H9 (cell line): Measurements from ENCODE around the gene ZSWIM6. TPM values are rescaled to one million over a fixed set of nuclear protein-coding genes. Genes with fewer than 3 reads are reported as not detected.

Experiments
- DNase-seq: peaks from one replicate; pipeline ENCODE4 v3.0.0-alpha.2; 2017
- H2AFZ ChIP-seq: one replicate; pipeline ENCODE4 v1.6.1; 2013; ENCODE audit warnings: mild to moderate bottlenecking, low read length, control low read depth, moderate library complexity
- H2AK5ac ChIP-seq: 2 replicates; pipeline ENCODE4 v1.6.1; 2013; ENCODE audit warnings: low read length, control low read depth, mixed read lengths; ENCODE audit not compliant: insufficient read length
- H2BK120ac ChIP-seq: one replicate; pipeline ENCODE4 v1.6.1; 2013; ENCODE audit warnings: low read depth, mild to moderate bottlenecking, low read length, control low read depth, inconsistent platforms; ENCODE audit not compliant: poor library complexity, severe bottlenecking
- H2BK12ac ChIP-seq: 2 replicates; pipeline ENCODE4 v1.6.1; 2013; ENCODE audit warnings: low read length, control low read depth, mixed read lengths, low read depth; ENCODE audit not compliant: insufficient read length
- H2BK15ac ChIP-seq: 2 replicates; pipeline ENCODE4 v1.6.1; 2013; ENCODE audit warnings: low read depth, low read length, control low read depth
- H2BK20ac ChIP-seq: one replicate; pipeline ENCODE4 v1.6.1; 2013; ENCODE audit warnings: low read depth, mild to moderate bottlenecking, low read length, control low read depth, inconsistent platforms; ENCODE audit not compliant: poor library complexity, severe bottlenecking
- H2BK5ac ChIP-seq: 2 replicates; pipeline ENCODE4 v1.6.1; 2013; ENCODE audit warnings: low read length, control low read depth, mixed read lengths; ENCODE audit not compliant: insufficient read length
- H3K14ac ChIP-seq: 2 replicates; pipeline ENCODE4 v1.6.1; 2013; ENCODE audit warnings: low read length, control low read depth; ENCODE audit not compliant: insufficient read depth
- H3K18ac ChIP-seq: 2 replicates; pipeline ENCODE4 v1.6.1; 2013; ENCODE audit warnings: low read depth, mild to moderate bottlenecking, mixed read lengths, low read length, control low read depth; ENCODE audit not compliant: insufficient read length
- H3K23ac ChIP-seq: 2 replicates; pipeline ENCODE4 v1.6.1; 2013; ENCODE audit warnings: low read length, control low read depth, mixed read lengths, low read depth; ENCODE audit not compliant: insufficient read length
- H3K23me2 ChIP-seq: 2 replicates; pipeline ENCODE4 v1.6.1; 2013; ENCODE audit warnings: low read depth, mild to moderate bottlenecking, mixed read lengths, low read length, control low read depth; ENCODE audit not compliant: insufficient read length, poor library complexity, severe bottlenecking
- H3K27ac ChIP-seq: 2 replicates; pipeline ENCODE4 v1.5.1; 2013; ENCODE audit warnings: low read length, control low read depth, mixed read lengths, low read depth; ENCODE audit not compliant: insufficient read length
- H3K27me3 ChIP-seq: 2 replicates; pipeline ENCODE4 v1.6.1; 2013; ENCODE audit warnings: low read length, control low read depth, inconsistent platforms; ENCODE audit not compliant: insufficient read depth
- H3K4ac ChIP-seq: 2 replicates; pipeline ENCODE4 v1.6.1; 2013; ENCODE audit warnings: low read depth, mild to moderate bottlenecking, control low read depth, inconsistent platforms, low read length, moderate library complexity
- H3K4me1 ChIP-seq: 2 replicates; pipeline ENCODE4 v1.6.1; 2013; ENCODE audit warnings: low read length, control low read depth, inconsistent platforms; ENCODE audit not compliant: insufficient read depth
- H3K4me2 ChIP-seq: 2 replicates; pipeline ENCODE4 v1.6.1; 2013; ENCODE audit warnings: low read length, control low read depth, mixed read lengths; ENCODE audit not compliant: insufficient read length, insufficient read depth
- H3K56ac ChIP-seq: 2 replicates; pipeline ENCODE4 v1.6.1; 2013; ENCODE audit warnings: low read depth, mild to moderate bottlenecking, mixed read lengths, low read length, control low read depth; ENCODE audit not compliant: insufficient read length
- H3K79me1 ChIP-seq: 2 replicates; pipeline ENCODE4 v1.6.1; 2013; ENCODE audit warnings: low read depth, mild to moderate bottlenecking, moderate library complexity, low read length, control low read depth, inconsistent platforms; ENCODE audit not compliant: insufficient read depth, poor library complexity, severe bottlenecking
- H3K79me2 ChIP-seq: 2 replicates; pipeline ENCODE4 v1.6.1; 2013; ENCODE audit warnings: low read length, control low read depth, inconsistent platforms; ENCODE audit not compliant: insufficient read depth
- H3K9ac ChIP-seq: 2 replicates; pipeline ENCODE4 v1.6.1; 2013; ENCODE audit warnings: low read length, control low read depth, mixed read lengths; ENCODE audit not compliant: insufficient read length; ENCODE audit errors: extremely low read depth
- H3K9me3 ChIP-seq: one replicate; pipeline ENCODE4 v1.6.1; 2013; ENCODE audit warnings: low read depth, low read length, inconsistent platforms; ENCODE audit not compliant: control insufficient read depth
- H3T11ph ChIP-seq: one replicate; pipeline ENCODE4 v1.6.1; 2013; ENCODE audit warnings: mild to moderate bottlenecking, low read length, control low read depth, inconsistent platforms
- H4K20me1 ChIP-seq: one replicate; pipeline ENCODE4 v1.6.1; 2013; ENCODE audit not compliant: control insufficient read depth, insufficient read length, insufficient read depth
- H4K5ac ChIP-seq: 2 replicates; pipeline ENCODE4 v1.6.1; 2013; ENCODE audit warnings: low read depth, mild to moderate bottlenecking, mixed read lengths, low read length, control low read depth; ENCODE audit not compliant: insufficient read length
- H4K8ac ChIP-seq: replicated peaks from 2 replicates; pipeline ENCODE4 v1.6.1; 2013; ENCODE audit warnings: low read length, control low read depth, mixed read lengths, low read depth; ENCODE audit not compliant: insufficient read length
- H4K91ac ChIP-seq: 2 replicates; pipeline ENCODE4 v1.6.1; 2013; ENCODE audit warnings: low read depth, mild to moderate bottlenecking, moderate library complexity, mixed read lengths, low read length, control low read depth; ENCODE audit not compliant: insufficient read length
- H3K27ac Mint-ChIP-seq, 3 experiments: 2 replicates in 2 of 3; 3 replicates in 1 of 3; pipeline ENCODE4 v1.8.0; 2020 to 2021; ENCODE audit warnings: mixed read lengths in 3 of 3, mild to moderate bottlenecking in 1 of 3, moderate library complexity in 1 of 3
- H3K27me3 Mint-ChIP-seq: 2 replicates; pipeline ENCODE4 v1.8.0; 2021; ENCODE audit warnings: low read depth, mild to moderate bottlenecking, moderate library complexity, mixed read lengths
- H3K36me3 Mint-ChIP-seq, 3 experiments: 2 replicates in 2 of 3; 3 replicates in 1 of 3; pipeline ENCODE4 v1.8.0; 2020 to 2021; ENCODE audit warnings: low read depth in 3 of 3, mixed read lengths in 3 of 3; ENCODE audit not compliant: insufficient read depth in 1 of 3
- H3K4me1 Mint-ChIP-seq, 2 experiments: 2 replicates each; pipeline ENCODE4 v1.8.0; 2020; ENCODE audit warnings: mixed read lengths in 2 of 2
- H3K4me3 Mint-ChIP-seq, 2 experiments: 2 replicates in 1 of 2; 3 replicates in 1 of 2; pipeline ENCODE4 v1.8.0; 2020 to 2021; ENCODE audit warnings: mild to moderate bottlenecking in 2 of 2, mixed read lengths in 2 of 2, moderate library complexity in 1 of 2
- H3K9me3 Mint-ChIP-seq, 2 experiments: 2 replicates in 1 of 2; 3 replicates in 1 of 2; pipeline ENCODE4 v1.8.0; 2020; ENCODE audit warnings: mild to moderate bottlenecking in 2 of 2, mixed read lengths in 2 of 2, moderate library complexity in 1 of 2
- WGBS: extraction: QIAGEN DNeasy Blood & Tissue Kit; methylation state at CpG from one replicate; pipeline ENCODE4 v1.1.7; 2013; ENCODE audit warnings: missing lambda C conversion rate, low lambda C conversion rate, mixed read lengths; ENCODE audit not compliant: insufficient read length; ENCODE audit errors: extremely low coverage; 5-methylcytosine and 5-hydroxymethylcytosine counted together
- total RNA-seq: library from RNA; stranded (reverse); gene quantifications from 2 replicates; pipeline ENCODE4 v1.2.1, GENCODE V29; 2021
- TF ChIP-seq, protein P1 (sequence below): fragments of 200-600 bp; sonication (generic); conservative IDR thresholded peaks from 3 replicates; pipeline ENCODE4 v1.8.0; 2021; ENCODE audit warnings: antibody characterized with exemption, mild to moderate bottlenecking

Gene ZSWIM6
- total RNA-seq, 1 experiment from 2014 or later: 11.5 TPM

DNA sequence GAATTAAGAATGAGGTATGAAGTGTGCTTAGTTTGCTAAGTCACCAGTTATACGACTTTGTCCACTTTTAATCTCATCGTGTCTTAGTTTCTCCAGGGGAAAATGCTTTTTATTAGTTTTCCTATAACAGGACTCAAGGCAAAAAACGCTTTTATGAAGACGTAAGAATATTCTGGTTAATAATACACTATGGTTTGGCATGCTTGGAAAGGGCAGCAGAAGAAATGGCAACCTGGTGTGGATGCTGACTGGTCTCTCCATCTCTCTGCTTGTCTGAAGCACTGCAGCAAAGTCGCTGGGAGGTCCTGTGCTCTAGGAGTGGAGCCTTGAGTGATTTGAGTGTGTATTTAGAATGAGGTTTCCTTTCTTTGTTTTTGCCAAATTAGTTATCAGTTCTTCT, 78.8 kb downstream of the ZSWIM6 start:
- Histone ChIP-seq H3T11ph (no peak overlapping the region), H3K9ac (no peak overlapping the region), H4K91ac (no peak overlapping the region), H2AK5ac (no peak overlapping the region), H4K20me1 (no peaks in the 10 kb centered on the region), H3K23me2 (no peaks in the 10 kb centered on the region), H3K79me2 (no peaks in the 10 kb centered on the region; the same call in 1 of the 2 replicates), H3K4me2 (no peak overlapping the region), H3K79me1 (peaks cover 3% of the 10 kb centered on the region), H3K4me1 (peaks cover 5% of the 10 kb centered on the region), H3K4ac (no peak overlapping the region), H2BK5ac (no peak overlapping the region), H2BK20ac (no peak overlapping the region), H3K18ac (no peak overlapping the region), H2AFZ (no peak overlapping the region), H3K14ac (no peak overlapping the region), H3K9me3 (no peaks in the 10 kb centered on the region), H4K5ac (no peak overlapping the region), H3K56ac (no peak overlapping the region), H2BK15ac (no peak overlapping the region), H4K8ac (no peak overlapping the region), H2BK12ac (no peak overlapping the region), H2BK120ac (no peak overlapping the region), H3K27ac (no peak overlapping the region), H3K27me3 (no peaks in the 10 kb centered on the region), H3K23ac (no peak overlapping the region)
- peaks cover 61 to 66% of the 10 kb centered on the region in 2 experiments for H3K4me1 Mint-ChIP-seq
- no peak overlapping the region for H3K27ac Mint-ChIP-seq
- H3K27me3 Mint-ChIP-seq: no peaks in the 10 kb centered on the region
- H3K4me3 Mint-ChIP-seq: no peak overlapping the region
- no peaks in the 10 kb centered on the region for H3K9me3 Mint-ChIP-seq
- H3K36me3 Mint-ChIP-seq: no peaks in the 10 kb centered on the region
- TF ChIP-seq, protein P1, sequence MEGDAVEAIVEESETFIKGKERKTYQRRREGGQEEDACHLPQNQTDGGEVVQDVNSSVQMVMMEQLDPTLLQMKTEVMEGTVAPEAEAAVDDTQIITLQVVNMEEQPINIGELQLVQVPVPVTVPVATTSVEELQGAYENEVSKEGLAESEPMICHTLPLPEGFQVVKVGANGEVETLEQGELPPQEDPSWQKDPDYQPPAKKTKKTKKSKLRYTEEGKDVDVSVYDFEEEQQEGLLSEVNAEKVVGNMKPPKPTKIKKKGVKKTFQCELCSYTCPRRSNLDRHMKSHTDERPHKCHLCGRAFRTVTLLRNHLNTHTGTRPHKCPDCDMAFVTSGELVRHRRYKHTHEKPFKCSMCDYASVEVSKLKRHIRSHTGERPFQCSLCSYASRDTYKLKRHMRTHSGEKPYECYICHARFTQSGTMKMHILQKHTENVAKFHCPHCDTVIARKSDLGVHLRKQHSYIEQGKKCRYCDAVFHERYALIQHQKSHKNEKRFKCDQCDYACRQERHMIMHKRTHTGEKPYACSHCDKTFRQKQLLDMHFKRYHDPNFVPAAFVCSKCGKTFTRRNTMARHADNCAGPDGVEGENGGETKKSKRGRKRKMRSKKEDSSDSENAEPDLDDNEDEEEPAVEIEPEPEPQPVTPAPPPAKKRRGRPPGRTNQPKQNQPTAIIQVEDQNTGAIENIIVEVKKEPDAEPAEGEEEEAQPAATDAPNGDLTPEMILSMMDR: no peak
- DNase-seq: no peak
- no CpG with 5 or more reads among the region's 5 CpGs for WGBS
